ENCODE results near the gene ZDHHC17.
A peak's percentile ranks its signal among the peaks of the same experiment; 100 is the strongest.

The ZDHHC17 gene

GRCh38 chr12:76874491-76875190 is 110.7 kb downstream of the ZDHHC17 start:
- no peak for DNase-seq (ENCODE audit: low read depth in 1 of 2, low spot score in 1 of 2)

DNA sequence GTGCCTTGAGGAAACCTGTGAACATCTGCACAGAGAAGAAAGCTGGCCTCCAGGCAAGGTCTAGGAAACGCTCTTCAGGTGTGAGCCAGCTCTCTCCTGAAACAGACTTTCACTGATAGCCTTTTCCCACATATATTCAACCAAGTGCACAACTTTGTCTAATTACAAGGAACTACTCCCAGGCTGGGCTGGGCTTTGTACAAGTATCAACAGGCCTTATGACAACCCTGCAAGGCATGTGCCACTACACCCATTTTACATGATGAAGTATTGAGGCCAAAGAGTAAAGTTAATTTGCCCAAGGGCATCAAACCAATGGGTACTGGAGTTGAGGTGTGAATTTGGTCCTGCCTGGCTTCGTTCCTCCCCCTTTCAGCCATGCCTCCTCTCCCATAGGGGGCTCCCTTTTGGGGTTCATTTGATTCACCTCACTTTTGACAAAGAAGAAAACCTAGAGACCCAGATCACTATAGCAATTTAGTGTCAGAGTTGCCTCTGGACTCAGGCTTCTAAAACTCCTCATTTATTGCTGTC is 112.8 kb downstream of the ZDHHC17 start:
- DNase-seq (ENCODE audit: low read depth in 1 of 2, low spot score in 1 of 2), result no peak

GRCh38 chr12:76878099-76878898 is 114.4 kb downstream of the ZDHHC17 start:
- DNase-seq (ENCODE audit: low read depth in 1 of 2, low spot score in 1 of 2), result no peak

GRCh38 chr12:76878899-76879709 is 115.2 kb downstream of the ZDHHC17 start, which contains the start of gene CSRP2:
CSRP2 (minus strand) TSS chr12:76879019; CDS start chr12:76866260, 12,759 bp downstream.
- peak; percentile 17 to 44 for DNase-seq (ENCODE audit: low read depth in 1 of 2, low spot score in 1 of 2)

- no peak for DNase-seq (ENCODE audit: low read depth in 1 of 2, low spot score in 1 of 2)
These were observed 116.0 kb downstream of the ZDHHC17 start for GRCh38 chr12:76879710-76880518.

DNA sequence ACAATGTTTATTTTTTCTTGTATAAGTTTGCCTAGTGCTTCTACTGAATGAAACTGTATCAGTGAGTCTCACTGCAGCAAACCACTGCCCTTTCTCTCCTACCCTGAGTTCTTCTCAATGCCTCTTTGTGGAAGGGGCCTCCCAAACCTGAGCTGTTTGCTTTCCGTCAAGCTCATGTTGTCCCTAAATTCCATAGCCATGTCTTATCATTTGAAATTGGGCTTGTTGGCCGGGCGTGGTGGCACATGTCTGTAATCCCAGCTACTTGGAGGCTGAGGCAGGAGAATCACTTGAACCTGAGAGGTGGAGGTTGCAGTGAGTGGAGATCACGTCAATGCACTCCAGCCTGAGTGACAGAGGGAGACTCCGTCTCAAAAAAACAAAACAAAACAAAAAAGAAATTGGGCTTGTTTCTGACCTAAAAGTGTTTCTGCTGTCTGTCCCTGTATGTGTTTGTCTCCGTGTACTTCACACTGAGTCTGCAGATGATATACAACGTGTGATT is 116.7 kb downstream of the ZDHHC17 start:
- no peak for DNase-seq (ENCODE audit: low read depth in 1 of 2, low spot score in 1 of 2)

GRCh38 chr12:76881142-76881541 is 117.2 kb downstream of the ZDHHC17 start:
- no peak for DNase-seq (ENCODE audit: low read depth in 1 of 2, low spot score in 1 of 2)

DNA sequence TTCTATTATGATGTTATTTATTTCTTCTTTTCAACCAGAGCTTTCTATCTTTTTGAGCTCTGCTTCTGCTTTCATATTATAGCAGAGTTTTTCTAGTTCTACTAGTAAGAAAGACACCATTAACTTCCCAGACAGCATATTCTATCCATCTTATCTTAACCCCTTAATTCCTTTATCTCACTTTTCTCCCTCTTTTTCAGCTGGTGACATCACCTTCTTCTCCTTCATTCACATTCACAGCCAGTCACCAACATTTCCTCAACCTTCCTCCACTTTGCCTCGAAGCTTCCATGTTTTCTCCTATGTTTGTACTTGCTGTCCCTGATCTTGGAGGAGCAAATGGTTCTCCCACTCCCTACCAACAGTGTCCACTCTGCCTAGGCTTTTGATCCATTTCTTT is 118.5 kb downstream of the ZDHHC17 start:
- no peak for DNase-seq (ENCODE audit: low read depth in 1 of 2, low spot score in 1 of 2)

DNA sequence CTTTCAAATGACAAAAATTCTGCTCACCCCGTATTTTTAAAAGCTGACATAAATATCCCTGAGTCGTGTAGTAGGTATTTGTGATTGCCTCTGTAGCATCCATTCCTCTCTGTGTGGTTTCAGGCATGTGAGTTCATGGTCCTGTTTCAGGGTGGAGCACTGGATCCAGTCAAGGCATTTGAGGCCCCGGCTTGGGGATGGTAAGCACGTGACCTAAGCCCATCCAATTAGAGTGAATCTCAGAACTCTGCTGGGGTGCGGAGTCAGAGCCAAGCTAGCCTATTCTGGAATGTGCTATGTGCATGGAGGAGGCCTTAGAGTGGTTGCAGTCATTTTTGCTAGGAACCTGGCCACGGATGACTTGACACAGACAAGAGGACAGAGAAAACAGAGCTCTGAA is 119.2 kb downstream of the ZDHHC17 start:
- DNase-seq (ENCODE audit: low read depth in 1 of 2, low spot score in 1 of 2), result no peak

GRCh38 chr12:76883811-76884210 is 119.9 kb downstream of the ZDHHC17 start:
- no peak for DNase-seq (ENCODE audit: low read depth in 1 of 2, low spot score in 1 of 2)

DNA sequence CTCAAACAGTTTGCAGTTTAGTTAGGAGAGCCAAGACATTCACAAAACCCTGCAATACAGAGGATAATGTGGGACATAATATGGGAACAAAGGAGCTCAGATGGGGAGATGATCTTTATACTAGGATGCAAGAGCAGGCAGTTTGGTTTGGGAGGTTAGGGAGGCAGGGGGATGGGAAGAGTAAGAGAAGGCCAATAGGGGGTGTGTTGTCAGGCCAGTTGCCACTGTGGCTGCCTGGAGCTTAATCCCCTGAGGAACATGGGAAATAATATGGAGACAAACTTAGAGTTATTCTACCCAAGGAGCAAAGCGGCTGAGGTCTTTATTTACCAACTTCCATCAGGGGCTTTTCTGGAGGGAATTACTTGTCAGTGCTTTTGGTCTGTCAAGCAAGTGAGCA is 124.9 kb downstream of the ZDHHC17 start:
- no peak for DNase-seq (ENCODE audit: low read depth in 1 of 2, low spot score in 1 of 2)

DNA sequence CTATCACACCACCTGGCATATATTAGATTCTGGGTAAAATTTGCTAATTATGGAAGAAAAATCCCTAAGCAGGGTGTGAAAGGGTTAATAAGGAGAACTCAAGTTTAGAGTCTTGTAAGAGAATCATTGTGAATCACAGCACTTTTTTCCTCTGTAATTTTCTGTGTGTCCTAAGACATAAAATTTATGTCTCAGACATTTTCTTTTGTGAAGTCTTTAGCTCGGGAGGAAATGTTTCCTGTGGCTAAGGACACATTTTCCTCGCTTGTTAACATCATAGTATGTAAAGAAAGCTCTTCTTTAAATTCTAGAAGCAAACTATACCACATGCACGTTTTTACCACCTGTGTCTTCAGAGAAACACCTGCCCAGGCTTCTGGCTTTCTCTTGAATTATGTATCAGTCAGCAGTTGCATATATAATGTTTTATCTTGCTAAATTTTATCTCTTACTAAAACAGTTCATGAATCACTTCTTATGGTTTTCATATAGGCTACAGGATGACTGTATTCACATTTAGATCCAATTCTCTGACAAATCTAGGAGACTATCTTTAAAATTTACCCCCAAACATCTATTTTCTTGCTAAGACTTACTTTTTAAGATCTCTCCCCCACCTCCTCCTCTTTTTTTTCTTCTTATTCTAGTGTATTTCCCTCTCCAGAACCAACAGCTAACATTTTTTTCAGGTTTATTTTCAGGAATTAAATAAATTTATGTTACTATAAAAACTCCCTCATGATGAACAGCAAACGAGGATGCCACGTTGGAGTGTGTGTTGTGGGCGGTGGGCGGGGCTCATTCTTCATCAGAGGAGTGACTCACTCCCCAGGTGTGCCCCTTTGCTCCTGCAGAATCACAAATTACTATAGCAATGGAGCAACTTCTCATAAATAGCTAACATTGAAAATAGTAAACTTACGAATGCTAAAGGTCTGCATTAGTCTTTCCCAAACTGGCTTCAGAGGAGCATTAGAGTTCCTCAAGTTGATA is 126.5 kb downstream of the ZDHHC17 start:
- DNase-seq (ENCODE audit: low read depth in 1 of 2, low spot score in 1 of 2), result peak in 1 of 2 donors; percentile 30

DNA sequence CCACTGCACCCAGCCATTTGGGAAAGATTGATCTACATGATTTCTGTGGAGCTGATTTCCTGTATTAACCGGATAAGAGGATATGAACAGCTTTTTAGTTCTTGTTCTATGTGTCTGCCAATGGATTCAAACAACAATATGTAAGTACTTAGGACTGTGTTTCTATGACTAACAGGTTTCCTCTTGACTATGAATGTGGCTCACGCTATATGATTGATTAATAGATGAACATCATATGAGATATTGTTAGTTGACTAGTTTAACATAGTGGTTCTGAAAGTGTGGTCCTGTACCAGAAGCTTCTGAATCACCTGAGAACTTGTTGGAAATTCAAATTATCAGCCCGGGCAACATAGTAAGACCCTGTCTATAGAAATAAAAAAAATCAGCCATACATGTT is 127.7 kb downstream of the ZDHHC17 start:
- DNase-seq (ENCODE audit: low read depth in 1 of 2, low spot score in 1 of 2), result no peak

- no peak for DNase-seq (ENCODE audit: low read depth in 1 of 2, low spot score in 1 of 2)
These were observed 131.9 kb downstream of the ZDHHC17 start for GRCh38 chr12:76895796-76896195.

DNA sequence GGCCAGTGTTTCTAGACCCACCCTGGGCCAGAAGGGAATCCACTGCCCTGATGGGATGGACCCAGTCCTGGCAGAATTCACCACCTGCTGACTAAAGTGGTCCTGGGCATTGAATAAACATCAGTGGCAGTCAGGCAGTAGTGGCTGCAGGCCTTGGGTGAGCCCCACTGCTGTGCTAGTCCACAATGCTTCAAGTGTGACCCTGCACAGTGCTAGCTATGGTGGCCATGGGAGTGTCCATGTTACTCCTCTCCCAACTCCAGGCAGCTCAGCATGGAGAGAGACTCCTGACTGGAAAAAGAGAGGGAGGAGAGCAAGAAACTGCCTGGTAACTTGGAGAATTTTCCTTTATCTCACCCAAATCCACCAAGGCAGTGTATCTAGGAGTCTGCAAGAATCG is 132.4 kb downstream of the ZDHHC17 start:
- no peak for DNase-seq (ENCODE audit: low read depth in 1 of 2, low spot score in 1 of 2)

DNA sequence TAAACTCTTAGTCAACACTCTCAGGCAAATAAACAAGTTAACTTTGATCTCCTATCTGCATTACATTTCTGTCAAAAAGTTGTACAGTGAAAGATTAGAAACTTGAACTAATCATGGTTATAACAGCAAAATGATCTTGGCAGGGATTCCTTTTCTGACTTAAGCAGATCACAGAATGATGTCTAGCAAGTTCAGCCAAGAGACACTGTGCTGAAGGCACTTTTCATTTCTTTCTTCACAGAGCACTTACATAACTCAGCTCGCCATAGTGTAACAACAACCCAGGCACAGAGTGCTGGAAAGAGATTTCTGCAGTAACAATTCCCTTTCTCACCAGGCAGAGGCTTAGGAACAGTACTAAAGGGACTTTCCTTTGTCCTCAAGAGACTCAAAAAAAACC is 134.5 kb downstream of the ZDHHC17 start:
- DNase-seq (ENCODE audit: low read depth in 1 of 2, low spot score in 1 of 2), result no peak

DNA sequence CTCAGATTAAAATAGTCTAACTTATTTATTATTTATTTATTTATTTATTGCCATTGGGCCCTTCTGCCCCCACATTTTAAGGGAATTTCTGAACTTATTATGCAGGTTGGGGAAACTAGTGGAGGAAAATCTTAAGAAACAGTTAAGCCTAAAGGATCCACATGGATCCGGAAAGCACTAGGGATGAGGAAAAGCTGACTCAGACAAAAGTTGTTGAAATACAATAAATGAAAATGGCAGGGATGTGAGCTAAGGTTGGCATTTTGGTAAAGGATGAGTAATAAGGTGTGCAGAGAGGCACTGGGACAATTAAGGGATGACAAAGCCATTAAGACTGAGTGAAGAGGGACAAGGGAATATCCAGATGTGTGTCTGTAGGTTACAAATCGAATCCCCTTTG is 135.6 kb downstream of the ZDHHC17 start:
- no peak for DNase-seq (ENCODE audit: low read depth in 1 of 2, low spot score in 1 of 2)

- DNase-seq (ENCODE audit: low read depth in 1 of 2, low spot score in 1 of 2), result no peak
These were observed 137.9 kb downstream of the ZDHHC17 start for GRCh38 chr12:76901628-76902380.

All from activated CD4-positive, alpha-beta T cell treated with anti-CD3 and anti-CD28 coated beads, Interleukin-2, amount 50 U/mL, for 24 hours (primary cell).